ENCODE results near the gene ELAC2. TPM values are rescaled to one million over a fixed set of nuclear protein-coding genes. Genes with fewer than 3 reads are reported as not detected.

ELAC2 gene
- total and polyA plus RNA-seq, 10 of the 15 experiments (the other 5 are each of a cell fraction or from before 2014, with no cell fraction given), result 5.1 to 146 (median 79.4) TPM

DNA sequence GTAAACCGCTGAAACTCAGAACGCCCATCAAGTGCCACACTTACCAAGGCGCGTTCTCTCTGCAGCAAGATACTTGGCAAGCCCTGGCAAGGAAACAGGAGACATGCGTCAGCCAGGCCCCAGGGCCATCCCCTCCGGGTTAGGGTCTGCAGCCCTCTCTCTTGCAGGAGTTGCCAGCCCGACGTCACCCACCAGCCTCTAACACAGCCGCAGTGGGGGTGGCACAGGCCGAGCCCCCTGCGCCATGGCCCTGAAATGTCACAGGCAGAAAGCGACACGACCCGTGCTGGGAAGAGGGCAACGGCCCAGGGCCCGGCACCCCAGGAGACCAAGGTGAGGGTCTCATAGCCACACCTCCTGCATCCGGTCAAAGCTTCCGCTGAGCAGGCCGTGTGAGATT lies 21.9 kb downstream of the ELAC2 start:
- ChIA-PET RAD21 (ENCODE audit: unreplicated experiment) (interaction anchor here (0.7 kb wide), 1 partner anchor 253 kb away, joined by 3 read pairs; no protein-coding TSS in a partner anchor), SMC1A (ENCODE audit: uncharacterized antibody, unreplicated experiment) (no interaction called here), POLR2A (no interaction called here), CTCF (no interaction called here)
- intact Hi-C loops (cut with micrococcal nuclease; ENCODE audit: unreplicated experiment) (no loop called here), in situ Hi-C loops (cut with MboI) (no loop called here)
- H3K9ac ChIP-seq (ENCODE audit: control insufficient read depth, insufficient read depth, low read length), result no peak overlapping the region
- no peak overlapping the region for H3K27ac ChIP-seq (ENCODE audit: control insufficient read depth, insufficient read depth)
- H3K4me2 ChIP-seq (ENCODE audit: control insufficient read depth, insufficient read depth), result no peak overlapping the region
- ATAC-seq, result no peak
- H3K9me3 ChIP-seq (replicated peaks; ENCODE audit: control insufficient read depth, insufficient read depth, low read length), result no peaks in the 10 kb centered on the region
- no peak for DNase-seq (ENCODE audit: low read depth, low spot score)
- H2AFZ ChIP-seq (ENCODE audit: control insufficient read depth, low read depth, low read length), result no peak overlapping the region
- WGBS (ENCODE audit: insufficient coverage, insufficient replicate concordance, low lambda C conversion rate, missing lambda C conversion rate), result 96% methylated on average over 19 of the region's 19 CpGs
- FAIRE-seq, result no peak
- no peaks in the 10 kb centered on the region for H3K79me2 ChIP-seq (ENCODE audit: control insufficient read depth, insufficient read depth, low read length)
- no TSS peak for BruUV-seq (replicated peaks)
- H3K27me3 ChIP-seq (replicated peaks in 1 of 2; ENCODE audit: control insufficient read depth in 2 of 2, insufficient read depth in 2 of 2, low read length in 1 of 2), result no peaks in the 10 kb centered on the region
- peaks cover 46 to 58% of the 10 kb centered on the region in 2 experiments for H3K36me3 ChIP-seq (ENCODE audit: control insufficient read depth in 2 of 2, insufficient read depth in 2 of 2, low read length in 1 of 2)
- H3K4me3 ChIP-seq, result no peak overlapping the region
- no peaks in the 10 kb centered on the region for H4K20me1 ChIP-seq (ENCODE audit: control insufficient read depth, insufficient read depth)
- H3K4me1 ChIP-seq (ENCODE audit: control insufficient read depth, insufficient read depth, low read length), result no peaks in the 10 kb centered on the region
- TF ChIP-seq ZNF24 (IDR thresholded peaks at IDR 0.05) (no peak), BCL11A (IDR thresholded peaks at IDR 0.05; ENCODE audit: low read depth, low read length) (no peak), ZNF207 (IDR thresholded peaks at IDR 0.05; ENCODE audit: borderline replicate concordance) (no peak), RUNX3 (IDR thresholded peaks at IDR 0.05; ENCODE audit: low read length) (no peak), YBX1 (IDR thresholded peaks at IDR 0.05) (no peak), HDAC2 (IDR thresholded peaks at IDR 0.05) (no peak), CHD1 (IDR thresholded peaks at IDR 0.05; ENCODE audit: low read depth, low read length) (no peak), CEBPB (IDR thresholded peaks at IDR 0.05; ENCODE audit: borderline replicate concordance in 1 of 2, low read depth in 2 of 2, low read length in 2 of 2) (no peak), SPI1 (IDR thresholded peaks at IDR 0.05; ENCODE audit: borderline replicate concordance, insufficient read depth, low read depth, low read length) (no peak), ZBED1 (IDR thresholded peaks at IDR 0.05; ENCODE audit: borderline replicate concordance) (no peak), NFXL1 (IDR thresholded peaks at IDR 0.05; ENCODE audit: borderline replicate concordance) (no peak), WRNIP1 (IDR thresholded peaks at IDR 0.05; ENCODE audit: borderline replicate concordance, low read depth, low read length) (no peak), MTA2 (IDR thresholded peaks at IDR 0.05; ENCODE audit: low read depth) (no peak), NRF1 (conservative IDR thresholded peaks at IDR 0.05; ENCODE audit: low read depth, low read length) (no peak)
- TF ChIP-seq, protein P1, sequence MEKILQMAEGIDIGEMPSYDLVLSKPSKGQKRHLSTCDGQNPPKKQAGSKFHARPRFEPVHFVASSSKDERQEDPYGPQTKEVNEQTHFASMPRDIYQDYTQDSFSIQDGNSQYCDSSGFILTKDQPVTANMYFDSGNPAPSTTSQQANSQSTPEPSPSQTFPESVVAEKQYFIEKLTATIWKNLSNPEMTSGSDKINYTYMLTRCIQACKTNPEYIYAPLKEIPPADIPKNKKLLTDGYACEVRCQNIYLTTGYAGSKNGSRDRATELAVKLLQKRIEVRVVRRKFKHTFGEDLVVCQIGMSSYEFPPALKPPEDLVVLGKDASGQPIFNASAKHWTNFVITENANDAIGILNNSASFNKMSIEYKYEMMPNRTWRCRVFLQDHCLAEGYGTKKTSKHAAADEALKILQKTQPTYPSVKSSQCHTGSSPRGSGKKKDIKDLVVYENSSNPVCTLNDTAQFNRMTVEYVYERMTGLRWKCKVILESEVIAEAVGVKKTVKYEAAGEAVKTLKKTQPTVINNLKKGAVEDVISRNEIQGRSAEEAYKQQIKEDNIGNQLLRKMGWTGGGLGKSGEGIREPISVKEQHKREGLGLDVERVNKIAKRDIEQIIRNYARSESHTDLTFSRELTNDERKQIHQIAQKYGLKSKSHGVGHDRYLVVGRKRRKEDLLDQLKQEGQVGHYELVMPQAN (conservative IDR thresholded peaks at IDR 0.05), result no peak
- TF ChIP-seq, protein P2, sequence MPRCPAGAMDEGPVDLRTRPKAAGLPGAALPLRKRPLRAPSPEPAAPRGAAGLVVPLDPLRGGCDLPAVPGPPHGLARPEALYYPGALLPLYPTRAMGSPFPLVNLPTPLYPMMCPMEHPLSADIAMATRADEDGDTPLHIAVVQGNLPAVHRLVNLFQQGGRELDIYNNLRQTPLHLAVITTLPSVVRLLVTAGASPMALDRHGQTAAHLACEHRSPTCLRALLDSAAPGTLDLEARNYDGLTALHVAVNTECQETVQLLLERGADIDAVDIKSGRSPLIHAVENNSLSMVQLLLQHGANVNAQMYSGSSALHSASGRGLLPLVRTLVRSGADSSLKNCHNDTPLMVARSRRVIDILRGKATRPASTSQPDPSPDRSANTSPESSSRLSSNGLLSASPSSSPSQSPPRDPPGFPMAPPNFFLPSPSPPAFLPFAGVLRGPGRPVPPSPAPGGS (IDR thresholded peaks at IDR 0.05; ENCODE audit: borderline replicate concordance, insufficient read depth, low read depth, low read length, poor library complexity, severe bottlenecking), result no peak
- TF ChIP-seq, protein P3, sequence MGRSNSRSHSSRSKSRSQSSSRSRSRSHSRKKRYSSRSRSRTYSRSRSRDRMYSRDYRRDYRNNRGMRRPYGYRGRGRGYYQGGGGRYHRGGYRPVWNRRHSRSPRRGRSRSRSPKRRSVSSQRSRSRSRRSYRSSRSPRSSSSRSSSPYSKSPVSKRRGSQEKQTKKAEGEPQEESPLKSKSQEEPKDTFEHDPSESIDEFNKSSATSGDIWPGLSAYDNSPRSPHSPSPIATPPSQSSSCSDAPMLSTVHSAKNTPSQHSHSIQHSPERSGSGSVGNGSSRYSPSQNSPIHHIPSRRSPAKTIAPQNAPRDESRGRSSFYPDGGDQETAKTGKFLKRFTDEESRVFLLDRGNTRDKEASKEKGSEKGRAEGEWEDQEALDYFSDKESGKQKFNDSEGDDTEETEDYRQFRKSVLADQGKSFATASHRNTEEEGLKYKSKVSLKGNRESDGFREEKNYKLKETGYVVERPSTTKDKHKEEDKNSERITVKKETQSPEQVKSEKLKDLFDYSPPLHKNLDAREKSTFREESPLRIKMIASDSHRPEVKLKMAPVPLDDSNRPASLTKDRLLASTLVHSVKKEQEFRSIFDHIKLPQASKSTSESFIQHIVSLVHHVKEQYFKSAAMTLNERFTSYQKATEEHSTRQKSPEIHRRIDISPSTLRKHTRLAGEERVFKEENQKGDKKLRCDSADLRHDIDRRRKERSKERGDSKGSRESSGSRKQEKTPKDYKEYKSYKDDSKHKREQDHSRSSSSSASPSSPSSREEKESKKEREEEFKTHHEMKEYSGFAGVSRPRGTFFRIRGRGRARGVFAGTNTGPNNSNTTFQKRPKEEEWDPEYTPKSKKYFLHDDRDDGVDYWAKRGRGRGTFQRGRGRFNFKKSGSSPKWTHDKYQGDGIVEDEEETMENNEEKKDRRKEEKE (IDR thresholded peaks at IDR 0.05), result no peak

All from GM12878 (cell line).